Measurements from ENCODE around the gene PXMP2.

The PXMP2 gene

GRCh38 chr12:132687211-132688164 is at the start of gene PXMP2, which contains the start of gene POLE:
PXMP2 (plus strand) TSS chr12:132687587; CDS start chr12:132687671, 84 bp downstream.
POLE (minus strand) TSS chr12:132687342; CDS start chr12:132687315, 27 bp downstream.
- DNase-seq (ENCODE audit: low read depth in 2 of 2) = peak; percentile 95

- DNase-seq (ENCODE audit: low read depth in 2 of 2) = no peak
Measured at GRCh38 chr12:132637811-132638210, 49.6 kb upstream of the PXMP2 start.

GRCh38 chr12:132638541-132639408 is 48.6 kb upstream of the PXMP2 start:
- no peak for DNase-seq (ENCODE audit: low read depth in 2 of 2)

GRCh38 chr12:132639956-132640520 is 47.3 kb upstream of the PXMP2 start:
- no peak for DNase-seq (ENCODE audit: low read depth in 2 of 2)

GRCh38 chr12:132640936-132641335 is 46.5 kb upstream of the PXMP2 start:
- no peak for DNase-seq (ENCODE audit: low read depth in 2 of 2)

GRCh38 chr12:132641811-132642650 is 45.4 kb upstream of the PXMP2 start:
- no peak for DNase-seq (ENCODE audit: low read depth in 2 of 2)

GRCh38 chr12:132642846-132643835 is 44.2 kb upstream of the PXMP2 start:
- no peak for DNase-seq (ENCODE audit: low read depth in 2 of 2)

GRCh38 chr12:132646850-132647249 is 40.5 kb upstream of the PXMP2 start:
- no peak for DNase-seq (ENCODE audit: low read depth in 2 of 2)

GRCh38 chr12:132647858-132648257 is 39.5 kb upstream of the PXMP2 start:
- no peak for DNase-seq (ENCODE audit: low read depth in 2 of 2)

GRCh38 chr12:132648616-132649225 is 38.7 kb upstream of the PXMP2 start:
- DNase-seq (ENCODE audit: low read depth in 2 of 2) = no peak

GRCh38 chr12:132649226-132649945 is 38.0 kb upstream of the PXMP2 start:
- DNase-seq (ENCODE audit: low read depth in 2 of 2) = no peak

- no peak for DNase-seq (ENCODE audit: low read depth in 2 of 2)
Measured at GRCh38 chr12:132651444-132652100, 35.8 kb upstream of the PXMP2 start.

GRCh38 chr12:132653567-132654290 is 33.7 kb upstream of the PXMP2 start:
- no peak for DNase-seq (ENCODE audit: low read depth in 2 of 2)

GRCh38 chr12:132657004-132657727 is 30.2 kb upstream of the PXMP2 start:
- no peak for DNase-seq (ENCODE audit: low read depth in 2 of 2)

- no peak for DNase-seq (ENCODE audit: low read depth in 2 of 2)
Measured at GRCh38 chr12:132658149-132658894, 29.1 kb upstream of the PXMP2 start.

- no peak for DNase-seq (ENCODE audit: low read depth in 2 of 2)
Measured at GRCh38 chr12:132659146-132659545, 28.2 kb upstream of the PXMP2 start.

Data from stimulated activated CD4-positive, alpha-beta T cell treated with anti-CD3 and anti-CD28 coated beads, Interleukin-4, amount 100 ng/mL, for 48 hours (primary cell).